ENCODE measurements around the gene WASF2. TPM values are rescaled to one million over a fixed set of nuclear protein-coding genes. Genes with fewer than 3 reads are reported as not detected.

WASF2 gene
- total and polyA plus RNA-seq, 2 of the 8 experiments (the other 6 are each of a cell fraction or from before 2014, with no cell fraction given), result 32.1 to 86.6 TPM

- Histone ChIP-seq H2BK5ac (ENCODE audit: low read depth, low read length) (no peak overlapping the region), H3K36me3 (ENCODE audit: control insufficient read depth in 2 of 4, insufficient read depth in 4 of 4, low read length in 3 of 4) (no peaks in the 10 kb centered on the region), H2BK120ac (replicated peaks; ENCODE audit: low read depth, low read length) (no peak overlapping the region), H3K23me2 (ENCODE audit: low read depth, low read length) (peaks cover 7% of the 10 kb centered on the region; the same call in 1 of the 2 replicates), H3K4me3 (ENCODE audit: extremely low read depth in 1 of 4, insufficient read depth in 2 of 4, low read depth in 3 of 4, low read length in 4 of 4) (peak overlapping the region; percentile 62 to 71 (median 64)), H3K79me1 (ENCODE audit: low read depth, low read length) (no peaks in the 10 kb centered on the region), H2AFZ (ENCODE audit: low read length) (no peak overlapping the region; the same call in 1 of the 2 replicates), H3K9me3 (ENCODE audit: insufficient read depth in 2 of 2, low read depth in 1 of 2, low read length in 1 of 2) (no peaks in the 10 kb centered on the region), H3K14ac (ENCODE audit: insufficient read length) (no peak overlapping the region), H3K56ac (replicated peaks; ENCODE audit: insufficient read length, low read depth, low read length) (no peak overlapping the region), H4K20me1 (replicated peaks in 1 of 2; ENCODE audit: control insufficient read depth in 1 of 2, insufficient read depth in 2 of 2, low read length in 2 of 2) (peaks cover 0 to 2% of the 10 kb centered on the region in 2 experiments), H3K4ac (replicated peaks; ENCODE audit: insufficient read length, low read depth, low read length) (no peak overlapping the region), H3K4me1 (replicated peaks in 1 of 4; ENCODE audit: control insufficient read depth in 3 of 4, insufficient read depth in 4 of 4, low read length in 3 of 4) (peaks cover 6 to 20% (median 8%) of the 10 kb centered on the region in 4 experiments), H4K8ac (ENCODE audit: extremely low read depth, insufficient read depth, low read length) (no peak overlapping the region; the same call in 1 of the 2 replicates), H2BK15ac (ENCODE audit: low read length) (peak overlapping the region; percentile 14; the same call in 1 of the 2 replicates), H4K5ac (ENCODE audit: insufficient read length, low read depth, low read length) (peak overlapping the region; percentile 41), H3K23ac (ENCODE audit: insufficient read length) (no peak overlapping the region), H3K4me2 (ENCODE audit: insufficient read depth in 1 of 2, low read depth in 2 of 2, low read length in 2 of 2) (peak overlapping the region; percentile 85 to 97), H2BK12ac (ENCODE audit: low read depth, low read length) (peak overlapping the region; percentile 33; the same call in 1 of the 2 replicates), H4K91ac (replicated peaks; ENCODE audit: insufficient read length, low read length) (peak overlapping the region; percentile 22), H3K18ac (ENCODE audit: extremely low read depth, low read length) (no peak overlapping the region), H2BK20ac (ENCODE audit: low read length) (no peak overlapping the region), H3K27me3 (replicated peaks in 1 of 4; ENCODE audit: control insufficient read depth in 3 of 4, extremely low read depth in 1 of 4, insufficient read depth in 3 of 4, low read length in 3 of 4) (peaks cover 5 to 15% (median 11%) of the 10 kb centered on the region in 4 experiments; a peak in 6 of 7 replicates), H3K27ac (ENCODE audit: low read depth, low read length) (no peak overlapping the region), H3K9ac (replicated peaks in 1 of 4; ENCODE audit: extremely low read depth in 1 of 4, low read depth in 3 of 4, low read length in 3 of 4) (peak overlapping the region in 1 of 4 experiments; percentile 24; a peak in 1 of 7 replicates), H2AK5ac (ENCODE audit: low read depth, low read length) (no peak overlapping the region), H3K79me2 (ENCODE audit: control insufficient read depth in 1 of 2, insufficient read depth in 2 of 2, low read length in 2 of 2) (no peaks in the 10 kb centered on the region)
- peak in 1 of 2 experiments; percentile 86 for DNase-seq (ENCODE audit: low read depth in 1 of 2, low spot score in 2 of 2)
- no peak for FAIRE-seq
- ChIA-PET CTCF (ENCODE audit: partially characterized antibody) (interaction anchor here (0.7 to 28.8 kb wide), 18 partner anchors 9 to 241 kb away, joined by 3 to 625 read pairs (median 8); partner anchors contain the start of genes CD164L2, FCN3, GPR3 and SYTL1), POLR2A (ENCODE audit: partially characterized antibody) (interaction anchor here (0.6 to 10.3 kb wide), 16 partner anchors 12 to 334 kb away, joined by 3 to 101 read pairs (median 4); partner anchors contain the start of gene CD164L2)
- WGBS, 2 experiments (ENCODE audit: extremely low coverage in 1 of 2, insufficient coverage in 1 of 2, insufficient read length in 1 of 2, insufficient replicate concordance in 2 of 2, low coverage in 1 of 2, low lambda C conversion rate in 2 of 2, missing lambda C conversion rate in 1 of 2), result 13% methylated on average over 25 of the region's 40 CpGs; no CpG with 5 or more reads in 1 of the 2 experiments
- TF ChIP-seq KDM1A (IDR thresholded peaks at IDR 0.05; ENCODE audit: borderline replicate concordance, low read length) (no peak), CREB1 (IDR thresholded peaks at IDR 0.05) (peak; percentile 14; the same call in 1 of the 2 replicates), SIX5 (IDR thresholded peaks at IDR 0.05; ENCODE audit: low read depth, low read length) (no peak), RAD21 (IDR thresholded peaks at IDR 0.05 in 1 of 2, conservative IDR thresholded peaks at IDR 0.05 in 1 of 2; ENCODE audit: low read depth in 2 of 2, low read length in 2 of 2) (no peak), BCL11A (IDR thresholded peaks at IDR 0.05; ENCODE audit: low read depth in 2 of 2, low read length in 2 of 2) (no peak), JUN (IDR thresholded peaks at IDR 0.05; ENCODE audit: low read depth, low read length) (no peak), KDM4A (IDR thresholded peaks at IDR 0.05; ENCODE audit: low read depth, low read length, severe bottlenecking) (no peak), HDAC2 (IDR thresholded peaks at IDR 0.05; ENCODE audit: borderline replicate concordance in 1 of 2, low read depth in 2 of 2, low read length in 2 of 2) (0 out of 4 replicates have a peak, but pooled peaks of 1 of the 2 experiments have one; percentile 64), MAFK (IDR thresholded peaks at IDR 0.05; ENCODE audit: low read depth, low read length) (no peak), YY1 (IDR thresholded peaks at IDR 0.05; ENCODE audit: low read depth, low read length) (no peak)
These were observed 124.4 kb downstream of the WASF2 start for GRCh38 chr1:27365372-27366112.

All from H1 (cell line).